ENCODE results near the gene ATP2C1.
"Not testable (repeated sequence)": the region's sequence is repeated elsewhere in the genome, so short reads cannot be mapped to it uniquely, and the experiment has no call there.

Gene ATP2C1

DNA sequence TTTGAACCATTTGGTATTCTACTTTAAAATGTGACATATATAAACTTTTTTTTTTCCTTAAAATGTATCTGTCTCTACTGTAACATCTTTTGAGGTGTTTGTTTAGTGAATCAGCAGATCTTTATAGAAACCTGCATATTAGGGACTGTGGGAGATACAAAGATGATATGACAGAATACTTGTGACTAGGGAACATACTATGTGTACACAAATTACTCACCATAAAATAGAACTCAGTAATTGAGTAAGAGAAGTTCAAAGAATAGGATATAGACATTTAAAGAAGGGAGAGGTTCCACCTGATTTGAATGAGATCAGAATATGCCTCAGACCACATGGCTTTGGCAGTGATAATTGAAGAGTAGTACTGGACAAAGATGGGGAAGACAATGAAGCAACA lies 47.9 kb downstream of the ATP2C1 start:
- DNase-seq = no peak

DNA sequence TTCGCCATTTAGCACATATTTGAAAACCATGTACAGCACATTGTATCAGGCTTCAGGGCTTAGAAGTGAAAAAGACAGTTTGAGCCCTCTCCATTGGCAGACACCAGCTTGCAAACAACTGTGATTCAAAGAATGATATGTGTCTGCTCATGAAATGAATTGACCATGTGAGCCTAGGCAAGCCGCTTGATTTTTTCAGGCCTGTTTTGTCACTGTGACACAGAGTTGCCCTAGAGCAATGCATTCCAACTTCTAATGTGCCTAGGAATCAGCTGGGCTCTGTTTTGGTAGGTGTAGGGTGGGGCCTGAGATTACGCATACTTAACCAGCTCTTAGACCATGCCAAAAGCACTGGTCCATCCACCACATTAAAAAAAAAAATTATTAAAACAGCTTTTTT lies 53.0 kb downstream of the ATP2C1 start:
- DNase-seq = no peak

- DNase-seq = no peak
Observed at GRCh38 chr3:130948001-130948773, 54.3 kb downstream of the ATP2C1 start.

- no peak for DNase-seq
Observed at GRCh38 chr3:130948929-130949328, 55.0 kb downstream of the ATP2C1 start.

- DNase-seq = no peak
Observed at GRCh38 chr3:130950124-130950523, 56.2 kb downstream of the ATP2C1 start.

DNA sequence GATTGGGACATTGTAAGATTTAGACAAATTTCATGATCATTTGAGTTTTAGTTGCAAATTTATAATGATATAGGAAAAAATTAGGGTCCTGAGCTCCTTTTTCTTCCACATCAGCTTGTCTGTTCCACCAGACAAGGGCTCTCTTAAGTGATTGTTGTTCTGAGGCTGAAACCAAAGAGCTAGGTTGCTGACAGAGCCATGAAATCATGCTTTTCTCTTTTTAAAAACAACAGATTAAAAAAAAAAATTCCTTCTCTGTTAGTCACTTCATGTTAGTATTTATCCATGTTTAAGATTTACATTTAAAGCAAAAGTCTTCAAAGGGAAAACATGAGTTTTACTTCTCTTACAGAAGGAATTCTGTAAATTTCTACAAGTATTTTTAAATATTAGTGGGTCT lies 56.8 kb downstream of the ATP2C1 start:
- no peak for DNase-seq

- DNase-seq = no peak
Observed at GRCh38 chr3:130955481-130955880, 61.6 kb downstream of the ATP2C1 start.

GRCh38 chr3:130956281-130956680 lies 62.4 kb downstream of the ATP2C1 start:
- no peak for DNase-seq

DNA sequence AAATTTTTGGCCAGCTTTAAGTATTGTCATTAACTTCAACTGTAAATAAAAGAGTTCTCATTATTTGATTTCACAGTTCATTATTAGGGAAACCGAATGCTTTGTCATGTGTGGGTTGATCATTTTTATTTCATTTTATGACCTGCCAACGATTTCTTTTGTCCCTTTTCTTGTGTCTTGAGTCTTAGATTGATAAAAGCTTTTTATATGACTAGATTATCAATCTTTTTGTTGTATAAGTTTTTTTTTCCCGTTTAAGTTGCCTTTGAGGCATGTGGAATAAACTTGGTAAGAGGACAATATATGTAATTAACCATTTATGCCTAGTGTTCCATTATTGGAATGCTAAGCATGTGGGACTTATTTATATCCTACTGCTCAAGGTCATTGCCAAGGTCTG lies 62.8 kb downstream of the ATP2C1 start:
- DNase-seq = no peak

DNA sequence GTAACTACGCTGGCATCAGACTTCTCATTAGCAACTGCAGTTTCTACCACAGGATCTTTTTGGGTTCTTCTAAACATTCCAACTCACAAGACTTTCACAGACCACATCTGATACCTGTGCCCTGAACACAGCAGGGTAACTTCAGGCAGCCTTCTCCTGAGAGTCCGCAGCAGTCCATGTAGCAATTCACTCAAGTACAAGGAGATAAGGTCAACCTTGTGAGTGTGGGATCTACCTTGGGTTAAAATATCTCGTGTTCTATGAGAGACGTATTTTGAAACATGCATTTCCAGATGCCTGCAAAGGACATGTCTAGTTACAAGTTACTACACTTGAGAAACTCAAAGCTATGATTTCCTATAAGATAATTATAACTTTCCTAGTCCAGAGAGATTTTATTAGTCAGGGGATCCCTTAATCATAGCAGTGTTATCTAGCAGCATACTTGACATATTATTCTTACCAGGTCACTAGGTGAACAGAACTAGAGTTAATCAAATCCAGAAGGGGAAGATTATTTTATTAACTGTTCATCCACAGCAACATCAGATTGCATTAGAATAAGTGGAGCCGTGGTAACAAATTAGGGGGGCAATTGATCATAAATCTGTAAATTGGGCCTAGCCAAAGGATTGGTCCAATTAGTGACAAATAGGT lies 66.4 kb downstream of the ATP2C1 start:
- DNase-seq = no peak

DNA sequence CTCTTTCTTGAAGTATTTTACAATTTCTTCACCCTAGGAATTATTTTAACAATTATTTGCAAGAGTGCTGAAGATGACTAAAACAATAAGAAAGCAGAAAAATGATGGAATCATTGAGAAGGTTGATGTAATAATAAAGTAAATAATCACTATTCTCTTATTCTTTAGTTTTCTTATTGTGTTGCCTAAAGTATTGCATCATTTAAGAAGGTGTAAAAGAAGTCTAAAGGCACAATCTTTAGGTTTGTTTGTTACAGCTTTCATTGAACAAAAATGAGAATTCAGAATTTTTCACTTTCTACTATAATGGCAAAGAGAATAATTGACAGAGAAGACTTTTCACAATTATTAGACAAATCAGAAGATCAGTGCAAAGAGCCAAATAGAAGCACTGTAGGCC lies 67.6 kb downstream of the ATP2C1 start:
- DNase-seq = no peak

GRCh38 chr3:130963444-130963843 lies 69.6 kb downstream of the ATP2C1 start:
- DNase-seq = no peak

- DNase-seq = no peak
Observed at GRCh38 chr3:130963878-130964277, 70.0 kb downstream of the ATP2C1 start.

DNA sequence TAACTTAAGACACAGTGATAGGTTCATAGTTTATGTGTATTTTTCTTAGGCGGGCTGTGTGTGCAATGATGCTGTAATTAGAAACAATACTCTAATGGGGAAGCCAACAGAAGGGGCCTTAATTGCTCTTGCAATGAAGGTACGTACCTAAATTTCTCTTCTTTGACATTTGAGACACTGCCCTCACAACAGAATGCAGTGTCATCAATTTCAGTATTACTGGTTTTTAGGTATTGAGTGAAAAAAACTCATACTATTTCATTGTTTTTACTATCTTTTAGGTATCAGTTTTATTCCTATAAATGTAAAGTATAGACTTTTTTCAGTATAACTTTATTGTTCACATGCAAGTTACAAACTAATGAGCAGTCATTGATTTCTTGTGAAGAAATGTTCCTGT lies 73.4 kb downstream of the ATP2C1 start:
- no peak for DNase-seq

- no peak for DNase-seq
Observed at GRCh38 chr3:130968221-130968620, 74.3 kb downstream of the ATP2C1 start.

DNA sequence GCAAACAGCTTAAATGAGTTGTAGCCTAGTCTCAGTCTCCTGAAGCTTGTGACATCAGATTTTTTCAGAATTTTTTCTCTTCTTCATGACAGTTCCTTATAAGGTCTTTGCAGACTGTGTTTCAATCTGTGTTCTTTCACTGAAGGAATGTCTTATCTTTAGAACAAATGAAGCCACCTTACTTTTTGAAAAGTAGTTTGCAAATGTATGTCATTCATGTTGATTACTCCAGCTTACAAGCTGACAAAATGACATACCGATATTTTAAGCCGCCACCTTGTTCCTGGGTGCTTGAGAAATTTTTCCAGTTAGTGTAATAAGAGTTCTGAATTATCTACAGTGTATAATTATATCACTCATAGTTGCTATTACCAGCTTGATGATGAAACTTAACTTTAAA lies 75.7 kb downstream of the ATP2C1 start:
- DNase-seq = no peak

- DNase-seq = no peak
Observed at GRCh38 chr3:130971208-130971607, 77.3 kb downstream of the ATP2C1 start.

DNA sequence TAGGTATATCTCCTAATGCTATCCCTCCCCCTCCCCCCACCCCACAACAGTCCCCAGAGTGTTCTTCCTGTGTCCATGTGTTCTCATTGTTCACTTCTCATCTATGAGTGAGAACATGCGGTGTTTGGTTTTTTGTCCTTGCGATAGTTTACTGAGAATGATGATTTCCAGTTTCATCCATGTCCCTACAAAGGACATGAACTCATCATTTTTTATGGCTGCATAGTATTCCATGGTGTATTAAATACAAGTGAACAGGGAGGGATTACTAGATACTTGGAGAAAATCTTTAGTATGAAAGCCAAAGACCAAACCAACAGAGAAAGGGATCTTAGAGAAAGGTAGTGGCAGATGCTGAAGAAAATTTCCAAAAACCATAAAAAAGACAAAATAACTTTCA lies 78.7 kb downstream of the ATP2C1 start:
- DNase-seq = not testable (repeated sequence)

- DNase-seq = no peak
Observed at GRCh38 chr3:130973406-130973805, 79.5 kb downstream of the ATP2C1 start.

GRCh38 chr3:130974201-130974600 lies 80.3 kb downstream of the ATP2C1 start:
- DNase-seq = no peak

DNA sequence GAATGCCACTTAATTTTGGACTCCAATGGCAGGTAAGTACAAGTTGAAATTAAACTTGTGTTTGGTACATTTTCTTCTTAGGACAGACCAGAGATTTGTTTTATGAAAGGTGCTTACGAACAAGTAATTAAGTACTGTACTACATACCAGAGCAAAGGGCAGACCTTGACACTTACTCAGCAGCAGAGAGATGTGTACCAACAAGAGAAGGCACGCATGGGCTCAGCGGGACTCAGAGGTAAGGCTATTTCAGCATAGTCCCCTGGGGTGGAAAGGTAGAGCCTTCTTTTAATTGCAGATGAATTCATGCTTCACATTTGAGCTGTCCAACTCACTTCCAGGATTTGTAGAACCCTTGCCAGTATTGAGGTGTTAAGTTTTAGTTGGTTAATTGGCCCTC lies 81.4 kb downstream of the ATP2C1 start:
- DNase-seq = no peak

DNA sequence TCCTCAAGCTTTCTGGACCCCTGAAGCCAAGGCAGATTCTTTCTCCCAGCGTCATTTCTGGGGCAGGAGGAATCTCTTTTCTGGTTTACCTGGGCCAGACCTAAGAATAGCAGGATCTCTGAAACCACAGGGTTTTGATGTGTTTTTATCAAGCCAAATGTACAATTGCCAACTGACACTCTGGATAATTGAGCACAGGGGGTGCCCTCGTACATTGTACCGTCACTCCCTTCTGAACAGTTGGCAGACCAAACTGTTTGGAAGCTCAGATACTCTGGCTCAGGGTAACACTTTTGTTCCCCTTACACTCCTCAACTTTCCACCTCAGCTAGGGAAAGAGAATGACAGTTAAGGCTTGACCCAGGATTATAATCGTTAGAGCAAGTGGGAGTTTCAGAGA lies 82.8 kb downstream of the ATP2C1 start:
- no peak for DNase-seq

GRCh38 chr3:130979117-130979516 lies 85.2 kb downstream of the ATP2C1 start:
- no peak for DNase-seq

DNA sequence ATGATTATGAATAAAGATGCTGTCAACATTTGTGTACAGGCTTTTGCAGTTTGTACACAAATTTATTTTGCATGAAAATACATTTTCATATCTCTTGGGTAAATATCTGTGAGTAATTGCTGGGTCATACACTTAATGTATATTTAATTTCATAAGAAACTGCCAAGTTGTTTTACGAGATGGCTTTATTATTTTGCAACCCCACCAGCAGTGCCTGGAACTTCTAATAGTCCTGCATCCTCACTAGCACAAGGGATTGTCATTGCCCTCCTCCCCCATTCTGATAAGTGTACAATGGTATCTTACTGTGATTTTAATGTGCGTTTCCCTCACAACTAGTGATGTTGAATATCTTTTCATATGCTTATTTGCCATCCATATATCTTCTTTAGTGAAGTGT lies 87.6 kb downstream of the ATP2C1 start:
- DNase-seq = no peak

- no peak for DNase-seq
Observed at GRCh38 chr3:130990282-130990681, 96.4 kb downstream of the ATP2C1 start.
